ENCODE data around the gene MPZL2.

GRCh38 chr11:118286545-118286944 is 22.4 kb upstream of the MPZL2 start:
- TF ChIP-seq REST (IDR thresholded peaks at IDR 0.05; ENCODE audit: insufficient read depth in 1 of 2, low read depth in 2 of 2, low read length in 2 of 2) (no peak), POLR2AphosphoS5 (IDR thresholded peaks at IDR 0.05; ENCODE audit: low read depth, low read length) (no peak), TAF1 (IDR thresholded peaks at IDR 0.05; ENCODE audit: borderline replicate concordance, insufficient read depth, low read length) (no peak), SIN3A (IDR thresholded peaks at IDR 0.05; ENCODE audit: borderline replicate concordance, insufficient read depth, low read length) (no peak)
